GM12891 (cell line): ENCODE results near the gene SCAMP2.

ENCODE experiments used
- POLR2A ChIP-seq: IDR thresholded peaks from 2 replicates; pipeline ENCODE4 v1.6.1; 2011; ENCODE audit warnings: low read depth, low read length, control low read depth
- TAF1 ChIP-seq: IDR thresholded peaks from 2 replicates; pipeline ENCODE4 v1.6.1; 2011; ENCODE audit warnings: low read depth, low read length, control low read depth

DNA sequence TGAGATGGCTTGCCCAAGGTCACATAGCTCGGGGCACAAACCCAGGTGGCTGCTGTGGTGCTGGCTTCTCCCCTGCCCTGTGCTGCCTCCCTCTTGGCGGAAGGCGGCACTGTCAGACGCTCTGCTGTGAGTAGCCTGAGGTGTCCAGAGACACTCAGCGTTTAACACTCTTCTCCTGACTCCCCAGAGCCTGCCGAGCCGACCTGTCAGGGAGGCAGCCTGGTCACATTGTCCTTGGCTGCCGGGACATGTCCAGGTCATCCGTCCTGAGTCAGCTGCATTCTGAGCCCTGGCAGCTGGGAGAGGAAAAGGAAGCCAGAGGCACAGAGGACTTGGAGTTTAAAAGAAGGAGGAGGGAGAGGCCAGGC, 55.8 kb downstream of the SCAMP2 start:
- TF ChIP-seq POLR2A (no peak), TAF1 (no peak)
